ENCODE measurements around the gene COL5A1. TPM values are rescaled to one million over a fixed set of nuclear protein-coding genes. Genes with fewer than 3 reads are reported as not detected.
A peak's percentile ranks its signal among the peaks of the same experiment; 100 is the strongest.

COL5A1 gene
- total RNA-seq, 4 donors from 2014 or later: 1.6 to 2.8 (median 2.3) TPM

- in situ Hi-C loops (cut with MboI; ENCODE audit: low sequenced_read_pairs in 4 of 4) (loop anchor here in 2 of 4 donors (5.0 to 25.0 kb wide), 3 partner anchors 37 to 277 kb away; no protein-coding TSS in a partner anchor), intact Hi-C loops (cut with DNase I; ENCODE audit: low total_unique reads) (loop anchor here (1.0 to 10.0 kb wide), 3 partner anchors 41 to 574 kb away; partner anchors contain the start of gene RNU6ATAC)
- DNase-seq (peak; percentile 33 to 48), ATAC-seq (peak in 1 of 2 donors; percentile 21)
- Histone ChIP-seq H3K9me3 (no peaks in the 10 kb centered on the region), H3K27ac (no peak overlapping the region), H3K36me3 (no peaks in the 10 kb centered on the region), H3K4me3 (no peak overlapping the region), H3K4me1 (peaks cover 10 to 13% of the 10 kb centered on the region in 2 donors), H3K27me3 (peaks cover 4 to 9% (median 7%) of the 10 kb centered on the region in 3 donors)
- TF ChIP-seq POLR2A (IDR thresholded peaks at IDR 0.05): no peak
- peak; percentile 59 to 85 (median 83) for TF ChIP-seq CTCF (IDR thresholded peaks at IDR 0.05 in 4 of 5, conservative IDR thresholded peaks at IDR 0.05 in 1 of 5)
These were observed 97.5 kb downstream of the COL5A1 start for GRCh38 chr9:134738869-134739659.

DNA sequence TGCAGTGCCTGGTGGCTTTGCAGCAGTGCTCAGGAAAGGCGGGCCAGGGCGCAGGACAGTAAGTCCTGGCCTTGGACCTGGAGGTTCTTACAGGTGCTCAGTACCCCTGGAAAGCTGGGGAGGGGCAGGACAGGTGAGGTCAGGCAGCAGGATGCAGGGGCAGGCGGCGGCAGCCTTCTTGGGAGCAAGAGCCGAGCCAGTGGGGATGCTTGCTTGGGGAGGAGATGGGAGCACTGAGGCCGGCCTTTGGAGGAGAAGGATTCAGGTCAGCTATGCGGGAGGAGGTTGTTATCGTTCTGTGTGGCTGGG is 98.0 kb downstream of the COL5A1 start:
- DNase-seq (no peak), ATAC-seq (no peak)
- no peaks in the 10 kb centered on the region for H3K36me3 ChIP-seq
- H3K4me1 ChIP-seq: peaks cover 7 to 9% of the 10 kb centered on the region in 2 donors
- H3K9me3 ChIP-seq: no peaks in the 10 kb centered on the region
- intact Hi-C loops (cut with DNase I; ENCODE audit: low total_unique reads) (loop anchor here (1.0 to 10.0 kb wide), 3 partner anchors 41 to 575 kb away; partner anchors contain the start of gene RNU6ATAC), in situ Hi-C loops (cut with MboI; ENCODE audit: low sequenced_read_pairs in 4 of 4) (loop anchor here in 2 of 4 donors (5.0 to 25.0 kb wide), 3 partner anchors 37 to 277 kb away; no protein-coding TSS in a partner anchor)
- H3K4me3 ChIP-seq: no peak overlapping the region
- no peak overlapping the region for H3K27ac ChIP-seq
- peaks cover 0 to 9% (median 7%) of the 10 kb centered on the region in 3 donors for H3K27me3 ChIP-seq
- TF ChIP-seq CTCF (IDR thresholded peaks at IDR 0.05 in 4 of 5, conservative IDR thresholded peaks at IDR 0.05 in 1 of 5): no peak
- TF ChIP-seq POLR2A (IDR thresholded peaks at IDR 0.05): no peak

DNA sequence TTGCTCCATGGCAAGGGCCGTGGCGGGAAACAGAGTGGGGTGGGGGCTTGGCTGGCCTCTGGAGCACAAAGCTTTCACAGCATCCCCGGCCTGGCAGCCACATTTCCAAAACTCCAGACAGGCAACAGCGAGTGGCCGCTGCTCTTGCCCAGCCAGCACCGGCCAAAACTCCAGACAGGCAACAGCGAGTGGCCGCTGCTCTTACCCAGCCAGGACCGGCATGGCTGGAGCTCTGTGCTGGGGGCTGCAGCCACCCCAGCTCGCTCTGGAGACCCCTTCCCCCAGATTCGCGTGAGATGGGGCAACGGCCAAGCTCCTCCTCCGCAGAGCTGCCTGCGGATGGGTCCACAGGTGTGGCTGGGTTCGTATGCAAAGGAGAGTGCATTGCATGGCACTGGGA is 98.5 kb downstream of the COL5A1 start:
- H3K27ac ChIP-seq: no peak overlapping the region
- in situ Hi-C loops (cut with MboI; ENCODE audit: low sequenced_read_pairs in 4 of 4) (loop anchor here in 2 of 4 donors (10.0 to 25.0 kb wide), 2 partner anchors 45 to 278 kb away; no protein-coding TSS in a partner anchor), intact Hi-C loops (cut with DNase I; ENCODE audit: low total_unique reads) (no loop called here)
- ATAC-seq (no peak), DNase-seq (no peak)
- TF ChIP-seq POLR2A (IDR thresholded peaks at IDR 0.05): no peak
- TF ChIP-seq CTCF (IDR thresholded peaks at IDR 0.05 in 4 of 5, conservative IDR thresholded peaks at IDR 0.05 in 1 of 5): no peak
- H3K27me3 ChIP-seq: peaks cover 0 to 9% (median 7%) of the 10 kb centered on the region in 3 donors
- peaks cover 5 to 6% of the 10 kb centered on the region in 2 donors for H3K4me1 ChIP-seq
- H3K4me3 ChIP-seq: no peak overlapping the region
- H3K9me3 ChIP-seq: no peaks in the 10 kb centered on the region
- no peaks in the 10 kb centered on the region for H3K36me3 ChIP-seq

DNA sequence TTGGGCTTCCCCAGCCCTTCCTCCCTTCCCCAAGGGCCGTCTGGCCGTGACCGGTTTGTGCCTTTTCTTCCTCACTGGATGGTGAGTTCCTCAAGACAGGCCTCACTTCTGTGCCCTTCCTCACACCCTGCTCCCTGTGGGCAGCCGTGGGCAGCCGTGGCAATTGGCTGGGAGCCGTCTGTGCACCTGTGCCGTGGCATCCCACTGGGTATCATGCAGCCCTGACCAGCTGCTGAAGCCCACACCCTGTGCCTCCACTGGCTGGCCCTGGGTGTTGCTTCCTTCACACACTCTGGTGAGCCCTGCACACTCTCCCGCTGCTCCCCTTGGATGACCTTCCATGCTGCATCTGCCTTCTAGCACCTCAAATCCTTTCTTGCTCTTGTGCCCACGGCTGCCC is 100.2 kb downstream of the COL5A1 start:
- Histone ChIP-seq H3K36me3 (no peaks in the 10 kb centered on the region), H3K4me1 (no peaks in the 10 kb centered on the region), H3K27ac (no peak overlapping the region), H3K4me3 (no peak overlapping the region), H3K9me3 (no peaks in the 10 kb centered on the region), H3K27me3 (peaks cover 0 to 9% (median 5%) of the 10 kb centered on the region in 3 donors)
- in situ Hi-C loops (cut with MboI; ENCODE audit: low sequenced_read_pairs in 4 of 4) (loop anchor here in 2 of 4 donors (10.0 to 25.0 kb wide), 2 partner anchors 47 to 280 kb away; no protein-coding TSS in a partner anchor), intact Hi-C loops (cut with DNase I; ENCODE audit: low total_unique reads) (no loop called here)
- TF ChIP-seq POLR2A (IDR thresholded peaks at IDR 0.05) (no peak), CTCF (IDR thresholded peaks at IDR 0.05 in 4 of 5, conservative IDR thresholded peaks at IDR 0.05 in 1 of 5) (no peak)
- no peak for ATAC-seq
- no peak for DNase-seq
